ENCODE measurements around the gene CNOT1.
"Not testable (repeated sequence)": the region's sequence is repeated elsewhere in the genome, so short reads cannot be mapped to it uniquely, and the experiment has no call there.

The CNOT1 gene

DNA sequence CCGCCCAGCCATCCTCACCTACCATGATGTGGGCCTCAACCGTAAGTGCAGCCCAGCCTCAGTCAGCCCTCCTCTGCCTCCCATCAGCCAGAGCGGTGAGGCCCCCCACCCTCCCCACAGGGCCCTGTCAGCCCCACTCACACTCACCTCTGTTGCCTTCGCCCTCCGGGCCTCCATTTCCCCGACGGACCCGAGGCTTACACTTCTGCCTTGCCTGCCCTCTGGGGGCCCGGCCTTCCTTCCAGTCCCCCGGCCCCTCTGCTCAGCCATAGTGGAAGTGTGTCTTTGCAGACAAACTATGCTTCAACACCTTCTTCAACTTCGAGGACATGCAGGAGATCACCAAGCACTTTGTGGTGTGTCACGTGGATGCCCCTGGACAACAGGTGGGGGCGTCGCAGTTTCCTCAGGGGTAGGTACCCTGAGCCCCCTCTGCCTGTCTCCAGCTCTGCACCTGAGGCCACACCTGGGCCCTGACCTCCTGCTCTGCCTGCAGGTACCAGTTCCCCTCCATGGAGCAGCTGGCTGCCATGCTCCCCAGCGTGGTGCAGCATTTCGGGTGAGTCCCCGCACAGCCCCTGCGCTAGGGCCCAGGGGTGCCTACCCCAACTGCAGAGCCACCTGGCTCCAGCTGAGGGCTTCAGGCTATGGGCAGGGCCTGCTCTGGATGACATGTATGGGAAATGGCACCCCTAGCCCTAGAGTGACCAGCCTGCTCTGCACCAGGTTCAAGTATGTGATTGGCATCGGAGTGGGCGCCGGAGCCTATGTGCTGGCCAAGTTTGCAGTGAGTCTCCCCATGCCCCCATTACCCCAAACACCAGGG lies 125.5 kb downstream of the CNOT1 start:
- no peak for DNase-seq (ENCODE audit: low read depth in 2 of 3, low spot score in 2 of 3)

DNA sequence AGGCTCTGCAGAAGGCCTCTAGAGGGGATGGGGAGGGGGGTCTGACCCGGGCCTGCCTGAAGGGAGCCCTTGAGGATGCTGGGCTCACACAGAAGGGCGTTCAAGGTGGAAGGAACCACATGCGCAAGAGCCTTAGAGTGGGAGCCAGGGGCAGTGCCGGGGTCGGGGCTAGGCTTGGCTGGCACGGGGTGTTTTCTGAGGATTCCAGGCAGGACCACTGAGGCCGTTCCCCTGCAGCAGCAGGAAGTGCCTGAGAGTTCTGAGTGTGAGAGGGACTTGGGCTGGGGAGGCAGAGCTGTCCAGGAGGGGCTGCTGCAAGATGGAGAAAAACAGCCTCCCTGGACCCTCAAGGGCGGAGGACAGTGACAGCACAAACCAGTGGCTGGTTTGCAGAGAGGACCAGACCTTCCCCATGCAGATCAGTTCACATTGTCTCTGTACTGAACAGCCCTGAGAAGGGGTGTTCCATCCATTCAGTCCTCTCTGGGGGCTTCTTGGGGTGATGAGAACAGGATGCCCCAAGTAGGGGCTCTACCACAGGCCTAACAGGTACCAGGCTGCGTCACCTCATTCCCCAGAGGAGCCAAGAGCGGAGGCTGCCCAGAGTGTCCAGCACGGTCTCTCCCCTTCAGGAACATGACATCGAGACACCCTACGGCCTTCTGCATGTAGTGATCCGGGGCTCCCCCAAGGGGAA lies 126.3 kb downstream of the CNOT1 start:
- DNase-seq (ENCODE audit: low read depth in 2 of 3, low spot score in 2 of 3) = no peak

DNA sequence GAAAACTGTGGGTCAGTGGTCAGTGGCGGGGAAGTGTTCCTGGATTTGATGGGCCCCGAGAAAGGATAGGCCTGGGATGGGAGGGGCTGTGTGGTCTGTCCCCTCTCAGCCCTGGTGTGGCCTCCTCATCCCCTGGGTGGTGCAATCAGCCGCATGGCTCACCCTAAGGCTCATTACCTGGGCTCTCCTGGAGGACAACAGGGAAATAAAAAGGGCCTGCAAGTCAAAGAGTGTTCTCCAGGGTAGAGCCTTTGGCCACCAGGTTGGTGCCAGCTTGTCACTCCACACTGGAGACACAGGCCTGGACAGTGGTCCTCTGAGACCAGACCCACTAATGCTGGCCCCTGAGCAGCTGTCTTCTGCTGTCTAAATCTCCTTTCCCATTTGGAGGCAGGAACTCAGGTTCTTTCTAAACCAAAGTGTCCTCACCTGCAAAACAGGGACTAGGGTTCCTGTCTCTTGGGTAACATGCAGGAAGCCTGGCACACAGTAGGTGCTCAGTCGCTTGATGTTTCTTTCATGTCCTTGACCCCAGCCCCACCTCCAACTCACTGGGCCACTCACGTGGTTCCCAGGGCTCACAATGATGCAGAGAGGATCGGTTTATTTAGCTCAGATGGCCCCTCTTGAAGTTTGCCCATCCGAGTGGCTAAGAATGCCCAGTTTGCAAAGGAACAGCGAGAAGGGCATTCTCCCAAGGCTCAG lies 127.3 kb downstream of the CNOT1 start:
- no peak for DNase-seq (ENCODE audit: low read depth in 2 of 3, low spot score in 2 of 3)

DNA sequence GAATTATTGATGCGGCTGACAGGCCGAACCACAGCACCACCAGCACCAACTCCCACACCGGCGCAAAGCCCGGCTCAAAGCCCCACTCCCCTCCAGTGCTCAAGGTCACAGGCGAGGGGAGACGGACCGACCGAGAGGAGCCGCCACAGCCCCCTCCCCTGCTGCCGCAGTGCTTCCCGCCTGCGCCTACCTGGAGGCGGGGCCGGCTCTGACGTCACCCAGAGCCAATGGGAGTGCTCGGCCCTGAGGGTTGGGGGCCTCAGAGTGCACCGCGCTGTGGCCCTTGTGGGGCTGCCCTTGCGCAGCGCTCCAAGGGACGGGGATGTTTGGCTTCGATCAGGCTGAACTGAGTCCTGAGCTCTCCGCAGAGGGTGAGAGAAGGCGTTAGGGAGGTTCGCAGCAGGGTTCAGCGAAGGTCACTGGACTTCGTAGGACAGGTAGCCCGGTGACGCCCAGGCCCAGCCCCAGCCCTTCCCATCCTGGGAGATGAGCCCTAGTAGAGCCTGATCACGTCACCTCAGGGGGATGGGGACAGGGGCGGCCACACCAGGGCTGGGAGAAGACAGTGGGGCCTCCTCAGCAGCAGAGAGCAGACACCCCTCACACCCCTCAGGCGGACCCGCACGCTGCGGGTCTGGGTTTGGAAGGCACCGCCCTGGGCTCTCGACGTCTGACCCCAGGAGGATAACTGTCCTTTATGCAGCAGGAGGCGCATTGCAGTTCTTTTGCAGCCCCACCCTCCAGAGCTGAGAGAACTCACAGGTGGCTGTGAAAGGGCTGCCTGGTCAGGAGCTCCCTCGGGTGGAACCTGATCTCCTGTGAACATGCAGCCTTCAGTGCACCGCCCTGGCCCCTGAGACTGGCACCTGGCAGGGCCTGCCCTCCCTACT lies 128.1 kb downstream of the CNOT1 start:
- no peak for DNase-seq (ENCODE audit: low read depth in 2 of 3, low spot score in 2 of 3)

DNA sequence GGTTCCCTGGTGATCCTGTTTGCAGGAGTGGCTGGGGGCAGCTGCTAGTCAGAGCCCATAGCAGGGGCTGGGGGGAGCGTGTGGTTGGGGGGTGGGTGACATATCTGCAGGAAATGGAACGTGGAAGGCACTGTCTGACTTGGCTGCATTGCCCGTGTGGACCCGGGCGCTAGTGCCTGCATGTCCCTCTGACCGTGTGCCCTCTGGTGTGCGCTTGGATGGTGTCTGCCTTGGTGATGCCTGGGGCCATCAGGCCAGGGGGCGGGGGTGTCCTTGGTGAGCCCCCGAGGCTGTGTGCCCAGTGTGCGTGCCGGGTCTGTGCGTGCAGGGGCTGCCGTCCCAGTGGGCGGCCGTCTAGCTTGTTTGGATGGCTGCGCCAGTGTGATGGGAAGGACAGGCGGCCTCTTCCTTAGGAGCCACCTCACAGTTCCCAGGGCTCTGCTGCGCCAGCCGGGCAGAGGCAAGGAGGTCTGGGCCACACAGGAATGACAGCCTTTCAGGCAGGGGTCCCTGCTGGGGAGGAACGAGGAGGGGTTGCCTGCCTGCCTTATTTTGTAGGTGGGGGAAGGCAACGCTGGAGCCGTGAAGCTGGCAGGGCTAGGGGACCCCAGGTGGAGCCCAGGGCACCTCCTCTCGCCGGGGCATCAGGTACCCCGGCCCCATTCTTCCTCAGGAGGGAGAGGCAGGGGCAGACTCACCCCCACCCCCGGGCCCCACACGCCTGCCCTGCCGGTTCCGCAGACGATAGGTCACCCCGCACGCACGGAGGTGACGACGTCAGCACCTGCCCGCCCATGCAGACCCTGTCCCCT lies 129.0 kb downstream of the CNOT1 start:
- no peak for DNase-seq (ENCODE audit: low read depth in 2 of 3, low spot score in 2 of 3)

DNA sequence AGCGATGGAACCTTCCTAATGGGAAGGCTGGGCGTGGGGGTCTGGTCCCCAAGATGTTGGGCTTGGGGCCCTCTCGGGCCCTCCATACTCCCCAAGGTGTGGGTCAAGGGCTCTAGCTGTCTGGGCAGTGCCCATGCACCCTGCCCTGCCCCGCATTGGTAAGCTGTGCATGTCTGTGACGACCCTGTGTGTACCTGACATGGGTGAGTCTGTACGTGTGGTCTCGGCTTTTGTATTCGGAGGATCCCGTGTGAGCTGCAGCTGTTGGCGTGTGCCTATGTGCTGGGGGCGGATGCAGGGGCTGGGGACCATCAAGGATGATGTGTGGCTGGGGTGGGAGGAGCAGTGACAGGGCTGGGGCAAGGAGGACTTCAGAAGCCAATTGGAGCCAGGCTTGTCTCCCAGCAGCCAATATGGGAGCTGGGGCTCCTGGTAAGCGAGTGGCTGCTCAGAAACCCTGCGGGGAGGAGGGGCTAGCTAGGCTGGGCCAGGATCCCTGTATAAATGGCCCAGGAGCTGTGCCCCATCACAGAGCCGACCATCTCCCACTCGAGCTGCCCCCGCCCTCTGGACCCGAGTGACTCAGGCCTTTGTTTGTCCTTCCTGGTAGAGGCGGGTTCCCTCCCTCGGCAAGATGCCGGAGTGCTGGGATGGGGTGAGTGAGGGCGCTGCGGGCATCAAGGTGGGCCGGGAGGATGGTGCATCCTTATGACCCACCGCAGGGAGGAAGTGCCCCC lies 129.8 kb downstream of the CNOT1 start, which contains the start of gene NDRG4:
NDRG4 (plus strand) TSS at position 529 of the 737 bp plus-strand sequence; CDS start at position 635, 106 bp downstream.
- DNase-seq (ENCODE audit: low read depth in 2 of 3, low spot score in 2 of 3) = no peak

DNA sequence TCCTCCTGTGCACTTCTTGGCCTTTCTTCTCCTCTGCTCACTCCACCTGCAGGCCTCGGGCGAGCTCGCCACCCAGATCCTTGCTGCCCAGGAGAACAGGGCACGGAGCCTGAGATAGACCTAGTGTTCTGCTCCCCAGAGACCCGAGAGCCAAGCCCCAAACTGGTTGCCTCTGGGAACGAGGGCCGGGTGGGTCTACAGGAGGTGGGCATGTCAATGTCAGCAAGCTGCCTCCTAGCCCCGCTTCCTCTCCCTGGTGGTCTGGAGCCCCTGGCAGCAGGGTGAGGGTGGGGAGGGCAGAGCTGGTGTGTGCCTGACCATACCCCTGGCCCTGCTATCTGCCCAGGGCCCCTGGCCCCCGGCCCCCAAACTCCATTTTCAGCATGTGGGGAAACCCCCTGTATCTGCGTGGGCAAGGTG lies 130.5 kb downstream of the CNOT1 start:
- DNase-seq (ENCODE audit: low read depth in 2 of 3, low spot score in 2 of 3) = no peak

DNA sequence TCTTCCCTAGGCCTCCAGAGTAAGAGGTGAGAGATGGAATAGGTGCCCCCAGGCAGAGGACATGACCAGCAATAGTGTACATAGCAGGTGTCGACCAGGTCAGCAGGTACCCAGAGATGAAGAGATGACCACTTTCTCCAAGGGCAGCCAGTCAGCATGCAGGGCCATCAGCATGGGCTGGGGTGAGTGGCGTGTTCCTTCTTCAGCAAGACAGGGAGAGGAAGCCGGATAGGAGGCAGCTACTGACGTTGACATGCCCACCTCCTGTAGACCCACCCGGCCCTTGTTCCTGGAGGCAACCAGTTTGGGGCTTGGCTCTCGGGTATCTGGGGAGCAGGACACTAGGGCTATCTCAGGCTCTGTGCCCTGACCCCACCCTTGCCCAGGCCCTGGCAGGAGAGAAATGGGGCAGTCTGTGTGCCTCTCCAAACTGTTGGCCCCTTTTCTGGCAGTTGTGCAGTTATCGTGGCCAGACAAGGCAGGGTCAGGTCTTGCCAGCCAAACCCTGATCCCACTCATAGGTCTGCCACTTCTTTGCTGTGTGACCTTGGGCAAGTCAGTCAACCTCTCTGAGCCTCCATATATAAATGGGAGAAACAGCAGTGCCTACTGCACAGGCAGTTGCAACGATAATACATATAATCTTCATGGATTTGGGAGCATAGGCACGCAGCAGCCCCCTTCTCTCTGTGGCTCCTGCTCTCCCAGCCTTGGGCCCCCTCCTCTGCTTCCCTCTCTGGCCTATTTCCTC lies 131.1 kb downstream of the CNOT1 start:
- no peak for DNase-seq (ENCODE audit: low read depth in 2 of 3, low spot score in 2 of 3)

DNA sequence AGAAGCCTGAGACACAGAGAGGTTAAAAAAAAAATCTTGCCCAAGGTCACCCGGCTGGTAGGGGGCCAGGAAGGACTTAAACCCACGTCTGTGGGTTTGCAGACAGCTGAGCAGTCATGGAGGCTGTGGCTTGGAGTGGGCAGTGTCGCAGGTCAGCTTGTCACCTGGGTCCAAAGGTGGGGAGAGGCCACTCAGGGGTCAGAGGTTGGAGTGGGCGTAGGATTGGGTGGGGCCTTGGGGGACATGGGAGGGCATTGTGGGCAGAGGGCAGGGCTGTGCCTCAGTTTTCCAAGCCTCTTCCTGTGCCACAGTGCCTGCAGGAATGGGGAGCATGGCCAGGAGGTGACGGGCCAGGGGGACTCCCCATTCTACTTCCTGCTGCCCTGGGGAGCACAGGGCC lies 131.7 kb downstream of the CNOT1 start:
- DNase-seq (ENCODE audit: low read depth in 2 of 3, low spot score in 2 of 3) = no peak

DNA sequence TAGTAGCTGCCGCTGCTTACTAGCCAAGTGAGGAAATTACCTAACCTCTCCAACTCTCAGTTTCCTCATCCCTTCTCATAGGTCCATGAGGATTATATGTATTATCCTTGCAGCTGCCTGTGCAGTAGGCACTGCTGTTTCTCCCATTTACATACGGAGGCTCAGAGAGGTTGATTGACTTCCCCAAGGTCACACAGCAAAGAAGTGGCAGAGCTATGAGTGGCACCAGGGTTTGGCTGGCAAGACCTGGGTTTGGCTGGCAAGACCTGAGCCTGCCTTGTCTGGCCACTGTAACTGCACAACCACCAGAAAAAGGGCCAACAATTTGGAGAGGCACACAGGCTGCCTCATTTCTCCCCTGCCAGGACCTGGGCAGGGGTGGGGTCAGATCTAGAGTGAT lies 132.2 kb downstream of the CNOT1 start:
- DNase-seq (ENCODE audit: low read depth in 2 of 3, low spot score in 2 of 3) = no peak

DNA sequence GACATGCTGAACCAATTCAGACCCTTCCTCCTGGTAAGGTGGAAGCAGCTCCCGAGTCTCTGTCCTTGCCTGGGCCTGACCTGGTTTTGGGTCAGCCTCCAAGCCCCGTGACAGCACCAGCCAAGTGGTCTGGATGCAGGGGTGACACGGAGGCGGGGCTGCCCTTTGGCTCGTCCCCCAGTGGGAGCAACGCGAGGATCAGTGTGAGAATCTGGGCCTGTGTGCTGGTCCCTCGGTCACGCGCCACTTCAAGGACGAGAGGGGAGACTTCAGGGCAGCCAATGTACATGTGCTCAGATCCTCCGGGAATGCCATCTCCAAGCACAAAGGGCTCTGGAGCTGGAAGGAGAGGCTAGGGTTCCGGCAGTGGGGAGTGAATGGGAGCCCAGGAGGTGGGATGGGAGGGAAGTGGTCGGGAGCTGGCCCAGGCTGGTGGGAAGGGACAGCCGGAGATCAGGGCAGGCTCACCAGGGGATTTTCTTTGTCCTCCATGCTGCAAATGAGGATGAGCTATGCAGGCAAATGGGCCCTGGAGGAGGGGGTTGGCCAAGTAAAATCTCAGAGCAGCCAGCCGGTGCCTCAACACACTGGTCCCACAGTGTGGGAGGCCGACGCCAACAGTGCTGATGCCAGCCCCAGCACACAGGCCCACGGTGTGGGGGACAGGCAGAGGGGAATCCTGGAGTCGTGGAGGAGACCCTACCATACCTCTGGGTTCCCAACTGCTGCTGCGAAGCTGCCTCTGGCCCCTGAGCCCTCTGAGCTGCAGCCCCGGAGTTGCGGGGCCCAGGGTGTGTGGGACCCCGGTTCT lies 133.9 kb downstream of the CNOT1 start:
- DNase-seq (ENCODE audit: low read depth in 2 of 3, low spot score in 2 of 3) = no peak

DNA sequence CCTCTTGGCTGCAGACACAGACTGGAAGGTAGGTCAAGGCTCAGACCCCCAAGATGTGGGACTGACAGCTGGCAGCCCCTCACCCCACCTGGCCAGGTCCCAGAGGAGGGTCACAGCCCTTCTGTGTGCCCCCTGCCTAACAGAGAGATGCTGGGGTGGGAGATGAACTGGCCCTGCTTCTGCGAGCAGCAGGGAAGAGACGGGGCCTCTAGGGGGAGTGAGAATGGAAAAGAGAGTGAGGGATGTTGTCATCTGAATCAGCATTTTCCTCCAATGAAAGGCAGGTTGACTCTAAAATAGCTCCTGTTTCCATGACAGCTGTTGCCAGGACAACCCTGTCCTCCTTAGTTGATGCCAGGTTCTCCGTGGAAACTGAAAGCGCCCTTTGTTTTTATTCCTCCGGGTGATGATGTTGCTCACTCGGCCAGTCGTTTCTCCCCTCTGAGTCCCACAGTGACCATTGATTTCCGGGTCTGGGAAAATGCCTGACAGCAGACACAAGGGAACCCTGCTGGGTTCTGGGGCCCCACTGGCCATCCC lies 134.6 kb downstream of the CNOT1 start:
- peak in 1 of 3 experiments; percentile 22 for DNase-seq (ENCODE audit: low read depth in 2 of 3, low spot score in 2 of 3)

DNA sequence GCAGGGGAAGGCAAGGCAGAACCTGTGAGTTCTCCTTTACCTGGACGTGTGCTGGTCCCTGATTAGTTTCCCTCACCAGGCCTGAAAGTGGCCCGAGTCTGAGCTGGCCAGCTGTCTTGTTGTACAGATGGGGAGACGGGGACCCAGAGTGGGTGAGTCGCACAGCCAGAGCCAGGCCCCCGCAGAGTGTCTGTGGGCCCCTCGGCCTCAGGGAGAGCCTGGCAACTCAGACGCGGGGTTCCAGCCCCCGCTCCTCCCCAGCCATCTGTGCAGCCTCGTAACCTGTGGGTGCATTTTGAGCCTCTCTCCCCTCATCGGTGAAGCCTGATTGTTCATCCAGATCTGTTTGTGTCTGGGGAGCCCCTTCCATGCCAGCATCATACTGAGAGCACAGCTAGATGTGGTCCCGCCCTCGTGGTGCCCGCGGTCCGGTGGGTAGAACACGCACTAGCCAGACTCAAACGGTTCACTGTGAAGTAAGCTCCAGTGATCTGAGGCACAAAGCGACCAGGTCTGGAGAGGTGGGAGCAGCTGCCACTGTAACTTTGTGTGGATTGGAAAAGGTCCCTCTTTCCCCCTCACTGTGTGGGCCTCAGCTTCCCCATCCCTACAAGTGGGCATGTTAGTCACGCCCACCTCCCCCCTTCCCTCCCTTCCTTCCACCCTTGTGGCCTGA lies 135.7 kb downstream of the CNOT1 start:
- DNase-seq (ENCODE audit: low read depth in 2 of 3, low spot score in 2 of 3) = no peak

DNA sequence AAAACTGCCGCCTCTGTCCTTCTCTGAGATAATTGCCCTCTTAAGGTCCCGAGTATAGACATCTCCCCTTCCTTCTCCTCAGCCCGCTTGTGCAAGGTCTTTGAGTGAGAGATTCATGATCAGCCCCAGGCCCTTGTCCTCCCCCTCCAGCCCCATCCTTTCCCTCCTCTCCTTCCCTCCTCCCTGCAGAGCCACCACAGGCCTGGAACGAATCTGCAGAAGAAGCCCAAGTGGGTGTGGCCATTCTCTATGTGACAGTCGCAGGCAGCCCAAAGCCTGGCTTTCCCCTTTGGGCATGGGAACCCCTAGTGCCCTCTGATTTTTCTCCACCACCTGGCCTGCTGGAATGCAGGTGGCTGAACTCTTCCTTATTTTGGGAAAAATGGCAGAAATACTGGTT lies 136.9 kb downstream of the CNOT1 start:
- DNase-seq (ENCODE audit: low read depth in 2 of 3, low spot score in 2 of 3) = no peak

DNA sequence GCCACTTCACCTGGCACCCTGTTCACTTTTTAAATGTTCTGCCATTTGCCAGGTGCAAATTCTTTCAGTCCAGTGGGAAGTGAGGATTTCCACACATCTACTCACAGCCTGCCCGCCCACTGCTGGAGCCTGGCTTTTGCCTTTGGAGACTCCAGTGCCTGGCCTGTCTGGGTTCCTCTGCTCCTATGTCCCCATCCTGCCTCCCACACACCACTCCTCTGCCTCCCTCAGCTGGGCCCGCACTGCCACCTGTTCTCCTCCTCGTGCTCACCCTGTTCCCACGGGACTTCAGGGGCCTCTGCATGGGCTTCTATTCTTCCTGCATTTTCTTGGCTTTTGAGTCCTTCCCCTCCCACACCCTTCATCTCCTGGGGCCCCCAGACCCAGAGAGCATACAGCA lies 137.6 kb downstream of the CNOT1 start:
- DNase-seq (ENCODE audit: low read depth in 2 of 3, low spot score in 2 of 3) = no peak

DNA sequence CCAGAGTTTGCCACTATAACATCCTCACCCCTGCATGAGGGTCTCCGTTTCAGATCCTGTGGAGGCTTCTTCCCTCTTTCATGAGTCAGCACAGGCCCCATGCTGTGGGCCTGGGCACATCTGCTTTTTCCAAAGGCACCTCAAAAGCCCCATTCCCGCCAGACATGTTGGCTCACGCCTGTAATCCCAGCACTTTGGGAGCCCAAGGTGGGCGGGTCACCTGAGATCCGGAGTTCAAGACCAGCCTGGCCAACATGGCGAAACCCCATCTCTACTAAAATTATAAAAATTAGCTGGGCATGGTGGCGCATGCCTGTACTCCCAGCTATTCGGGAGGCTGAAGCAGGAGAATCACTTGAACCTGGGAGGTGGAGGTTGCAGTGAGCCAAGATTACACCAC lies 139.1 kb downstream of the CNOT1 start:
- not testable (repeated sequence) for DNase-seq (ENCODE audit: low read depth in 2 of 3, low spot score in 2 of 3)

DNA sequence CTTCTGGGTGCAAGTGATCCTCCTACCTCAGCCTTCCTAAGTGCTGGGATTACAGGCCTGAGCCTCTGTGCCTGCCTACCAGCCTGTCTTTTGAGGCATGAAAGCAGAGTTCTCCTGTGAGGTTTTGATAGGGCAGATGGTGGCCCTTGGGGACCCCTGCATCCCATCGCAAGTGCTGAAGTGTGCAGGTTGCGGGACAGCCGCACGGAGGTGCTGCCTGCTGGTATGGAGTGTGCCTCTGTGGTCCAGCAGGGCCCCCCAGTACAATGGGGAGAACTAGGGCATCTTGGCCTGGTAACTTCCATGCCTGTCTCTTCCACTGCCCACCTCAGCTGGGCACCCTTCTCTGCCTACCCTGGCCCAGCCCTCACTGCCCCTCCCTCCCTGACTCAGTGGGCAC lies 139.6 kb downstream of the CNOT1 start:
- DNase-seq (ENCODE audit: low read depth in 2 of 3, low spot score in 2 of 3) = no peak
